HG03520 (cell line): ENCODE results near the gene CWF19L2.
"Not testable (repeated sequence)": the region's sequence is repeated elsewhere in the genome, so short reads cannot be mapped to it uniquely, and the experiment has no call there.

Source experiments
- ATAC-seq: cut with Tn5 transposase; IDR thresholded peaks from one replicate; pipeline ENCODE4 v1.9.1; 2021; ENCODE audit warnings: mild to moderate bottlenecking, moderate library complexity; ENCODE audit not compliant: unreplicated experiment

The CWF19L2 gene

GRCh38 chr11:107457558-107458271 is at the start of gene CWF19L2:
Gene CWF19L2 (minus strand): TSS chr11:107457825. CDS start chr11:107457816, 9 bp downstream.
- peak; percentile 97 for ATAC-seq

- no peak for ATAC-seq
These were observed 48.1 kb upstream of the CWF19L2 start for GRCh38 chr11:107505647-107506225.

GRCh38 chr11:107504981-107505380 is 47.4 kb upstream of the CWF19L2 start:
- no peak for ATAC-seq

- ATAC-seq, result no peak
These were observed 44.1 kb upstream of the CWF19L2 start for GRCh38 chr11:107501713-107502112.

GRCh38 chr11:107497371-107497770 is 39.7 kb upstream of the CWF19L2 start:
- not testable (repeated sequence) for ATAC-seq

- ATAC-seq, result no peak
These were observed 38.4 kb upstream of the CWF19L2 start for GRCh38 chr11:107496011-107496410.

- no peak for ATAC-seq
These were observed 36.4 kb upstream of the CWF19L2 start for GRCh38 chr11:107494055-107494454.

- no peak for ATAC-seq
These were observed 35.5 kb upstream of the CWF19L2 start for GRCh38 chr11:107493117-107493516.

GRCh38 chr11:107490836-107491235 is 33.2 kb upstream of the CWF19L2 start:
- ATAC-seq, result no peak

- ATAC-seq, result no peak
These were observed 24.6 kb upstream of the CWF19L2 start for GRCh38 chr11:107482234-107482633.

- ATAC-seq, result no peak
These were observed 21.3 kb upstream of the CWF19L2 start for GRCh38 chr11:107478922-107479321.

GRCh38 chr11:107477820-107478219 is 20.2 kb upstream of the CWF19L2 start:
- no peak for ATAC-seq

- no peak for ATAC-seq
These were observed 16.2 kb upstream of the CWF19L2 start for GRCh38 chr11:107473792-107474191.

GRCh38 chr11:107472966-107473365 is 15.3 kb upstream of the CWF19L2 start:
- no peak for ATAC-seq

GRCh38 chr11:107468596-107468995 is 11.0 kb upstream of the CWF19L2 start:
- no peak for ATAC-seq

- no peak for ATAC-seq
These were observed 10.1 kb upstream of the CWF19L2 start for GRCh38 chr11:107467696-107468095.

- not testable (repeated sequence) for ATAC-seq
These were observed 8.7 kb upstream of the CWF19L2 start for GRCh38 chr11:107466275-107466866.

- peak; percentile 43 for ATAC-seq
These were observed 444 bp downstream of the CWF19L2 start for GRCh38 chr11:107457205-107457557.

GRCh38 chr11:107453594-107454286 is 3.9 kb downstream of the CWF19L2 start:
- ATAC-seq, result no peak

GRCh38 chr11:107446822-107447431 is 10.7 kb downstream of the CWF19L2 start:
- no peak for ATAC-seq

GRCh38 chr11:107442715-107443215 is 14.9 kb downstream of the CWF19L2 start:
- ATAC-seq, result no peak
